ENCODE data around the gene SEMA7A. TPM values are rescaled to one million over a fixed set of nuclear protein-coding genes. Genes with fewer than 3 reads are reported as not detected.

SEMA7A gene
- total and polyA plus RNA-seq, 2 donors from 2014 or later, result 2.8 to 3.6 TPM

GRCh38 chr15:74400313-74400860 is 33.4 kb downstream of the SEMA7A start:
- no peak overlapping the region for H3K4me3 ChIP-seq (ENCODE audit: low read length in 3 of 3)
- no peaks in the 10 kb centered on the region for H3K36me3 ChIP-seq (ENCODE audit: control insufficient read depth in 2 of 3, insufficient read depth in 3 of 3, low read length in 3 of 3)
- no peaks in the 10 kb centered on the region for H3K9me3 ChIP-seq (ENCODE audit: control insufficient read depth in 2 of 3, insufficient read depth in 1 of 3, low read length in 3 of 3)
- TF ChIP-seq CTCF (IDR thresholded peaks at IDR 0.05; ENCODE audit: borderline replicate concordance, extremely low read depth, insufficient read depth), result no peak
- no peak overlapping the region for H3K27ac ChIP-seq (ENCODE audit: low read depth in 2 of 2, low read length in 2 of 2)
- H3K4me1 ChIP-seq (ENCODE audit: control insufficient read depth in 2 of 3, insufficient read depth in 2 of 3, low read depth in 1 of 3, low read length in 3 of 3), result peaks cover 0 to 3% (median 2%) of the 10 kb centered on the region in 3 donors
- FAIRE-seq, result no peak
- intact Hi-C loops (cut with DNase I), result no loop called here
- no peak overlapping the region for H3K9ac ChIP-seq (ENCODE audit: low read length in 3 of 3)
- no peak for DNase-seq
- H3K27me3 ChIP-seq (ENCODE audit: control insufficient read depth, insufficient read depth, low read length), result no peaks in the 10 kb centered on the region

- Histone ChIP-seq H3K36me3 (ENCODE audit: control insufficient read depth in 2 of 3, insufficient read depth in 3 of 3, low read length in 3 of 3) (no peaks in the 10 kb centered on the region), H3K9ac (ENCODE audit: low read length in 3 of 3) (no peak overlapping the region), H3K4me3 (ENCODE audit: low read length in 3 of 3) (no peak overlapping the region), H3K9me3 (ENCODE audit: control insufficient read depth in 2 of 3, insufficient read depth in 1 of 3, low read length in 3 of 3) (no peaks in the 10 kb centered on the region), H3K27me3 (ENCODE audit: control insufficient read depth, insufficient read depth, low read length) (no peaks in the 10 kb centered on the region), H3K27ac (ENCODE audit: low read depth in 2 of 2, low read length in 2 of 2) (no peak overlapping the region), H3K4me1 (ENCODE audit: control insufficient read depth in 2 of 3, insufficient read depth in 2 of 3, low read depth in 1 of 3, low read length in 3 of 3) (peaks cover 0 to 3% (median 2%) of the 10 kb centered on the region in 3 donors)
- DNase-seq (no peak), FAIRE-seq (no peak)
- TF ChIP-seq CTCF (IDR thresholded peaks at IDR 0.05; ENCODE audit: borderline replicate concordance, extremely low read depth, insufficient read depth), result no peak
- intact Hi-C loops (cut with DNase I), result no loop called here
These were observed 34.0 kb downstream of the SEMA7A start for GRCh38 chr15:74399511-74400312.

- intact Hi-C loops (cut with DNase I), result no loop called here
- no peak overlapping the region for H3K9ac ChIP-seq (ENCODE audit: low read length in 3 of 3)
- H3K27me3 ChIP-seq (ENCODE audit: control insufficient read depth, insufficient read depth, low read length), result no peaks in the 10 kb centered on the region
- FAIRE-seq (no peak), DNase-seq (no peak)
- H3K9me3 ChIP-seq (ENCODE audit: control insufficient read depth in 2 of 3, insufficient read depth in 1 of 3, low read length in 3 of 3), result no peaks in the 10 kb centered on the region
- no peaks in the 10 kb centered on the region for H3K36me3 ChIP-seq (ENCODE audit: control insufficient read depth in 2 of 3, insufficient read depth in 3 of 3, low read length in 3 of 3)
- no peak overlapping the region for H3K27ac ChIP-seq (ENCODE audit: low read depth in 2 of 2, low read length in 2 of 2)
- TF ChIP-seq CTCF (IDR thresholded peaks at IDR 0.05; ENCODE audit: borderline replicate concordance, extremely low read depth, insufficient read depth), result no peak
- H3K4me3 ChIP-seq (ENCODE audit: low read length in 3 of 3), result no peak overlapping the region
- peaks cover 0 to 2% (median 0%) of the 10 kb centered on the region in 3 donors for H3K4me1 ChIP-seq (ENCODE audit: control insufficient read depth in 2 of 3, insufficient read depth in 2 of 3, low read depth in 1 of 3, low read length in 3 of 3)
These were observed 34.7 kb downstream of the SEMA7A start for GRCh38 chr15:74399100-74399499.

All from kidney (tissue), 14 donors.